ENCODE measurements around the gene TRIM2. TPM values are rescaled to one million over a fixed set of nuclear protein-coding genes. Genes with fewer than 3 reads are reported as not detected.

Gene TRIM2
- total and polyA plus RNA-seq, 10 of the 15 experiments (the other 5 are each of a cell fraction or from before 2014, with no cell fraction given), result 0.06 to 0.19 (median 0.15) TPM; not detected in 3

GRCh38 chr4:153166716-153167501 lies 37.3 kb upstream of the TRIM2 start:
- no peak overlapping the region for H3K9ac ChIP-seq (ENCODE audit: control insufficient read depth, insufficient read depth, low read length)
- in situ Hi-C loops (cut with MboI) (no loop called here), intact Hi-C loops (cut with micrococcal nuclease; ENCODE audit: unreplicated experiment) (no loop called here)
- H3K4me2 ChIP-seq (ENCODE audit: control insufficient read depth, insufficient read depth), result no peak overlapping the region
- H3K4me3 ChIP-seq, result no peak overlapping the region
- H3K36me3 ChIP-seq (ENCODE audit: control insufficient read depth in 2 of 2, insufficient read depth in 2 of 2, low read length in 1 of 2), result no peaks in the 10 kb centered on the region
- ChIA-PET POLR2A (no interaction called here), RAD21 (ENCODE audit: unreplicated experiment) (no interaction called here), CTCF (no interaction called here), SMC1A (ENCODE audit: uncharacterized antibody, unreplicated experiment) (no interaction called here)
- no peaks in the 10 kb centered on the region for H3K4me1 ChIP-seq (ENCODE audit: control insufficient read depth, insufficient read depth, low read length)
- 43% methylated on average over 5 of the region's 5 CpGs for WGBS (ENCODE audit: insufficient coverage, insufficient replicate concordance, low lambda C conversion rate, missing lambda C conversion rate)
- H2AFZ ChIP-seq (ENCODE audit: control insufficient read depth, low read depth, low read length), result no peak overlapping the region
- TF ChIP-seq MTA2 (IDR thresholded peaks at IDR 0.05; ENCODE audit: low read depth), result no peak
- no peak for TF ChIP-seq NFYA (IDR thresholded peaks at IDR 0.05; ENCODE audit: borderline replicate concordance, low read depth, low read length)
- TF ChIP-seq GATAD2B (conservative IDR thresholded peaks at IDR 0.05; ENCODE audit: low read depth), result no peak
- TF ChIP-seq ZZZ3 (IDR thresholded peaks at IDR 0.05; ENCODE audit: control insufficient read depth, insufficient read length, low read depth), result no peak
- no peak for TF ChIP-seq SMARCA5 (IDR thresholded peaks at IDR 0.05)
- no peak for TF ChIP-seq JUND (IDR thresholded peaks at IDR 0.05; ENCODE audit: low read depth, low read length)
- TF ChIP-seq SIN3A (IDR thresholded peaks at IDR 0.05; ENCODE audit: low read depth, low read length), result no peak
- no peak for TF ChIP-seq CBFB (IDR thresholded peaks at IDR 0.05; ENCODE audit: low read depth)
- no peak for TF ChIP-seq BHLHE40 (IDR thresholded peaks at IDR 0.05; ENCODE audit: borderline replicate concordance in 1 of 2, low read depth in 2 of 2, low read length in 1 of 2)
- TF ChIP-seq, protein P1, sequence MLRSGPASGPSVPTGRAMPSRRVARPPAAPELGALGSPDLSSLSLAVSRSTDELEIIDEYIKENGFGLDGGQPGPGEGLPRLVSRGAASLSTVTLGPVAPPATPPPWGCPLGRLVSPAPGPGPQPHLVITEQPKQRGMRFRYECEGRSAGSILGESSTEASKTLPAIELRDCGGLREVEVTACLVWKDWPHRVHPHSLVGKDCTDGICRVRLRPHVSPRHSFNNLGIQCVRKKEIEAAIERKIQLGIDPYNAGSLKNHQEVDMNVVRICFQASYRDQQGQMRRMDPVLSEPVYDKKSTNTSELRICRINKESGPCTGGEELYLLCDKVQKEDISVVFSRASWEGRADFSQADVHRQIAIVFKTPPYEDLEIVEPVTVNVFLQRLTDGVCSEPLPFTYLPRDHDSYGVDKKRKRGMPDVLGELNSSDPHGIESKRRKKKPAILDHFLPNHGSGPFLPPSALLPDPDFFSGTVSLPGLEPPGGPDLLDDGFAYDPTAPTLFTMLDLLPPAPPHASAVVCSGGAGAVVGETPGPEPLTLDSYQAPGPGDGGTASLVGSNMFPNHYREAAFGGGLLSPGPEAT (IDR thresholded peaks at IDR 0.05; ENCODE audit: low read depth), result no peak
- TF ChIP-seq, protein P2, sequence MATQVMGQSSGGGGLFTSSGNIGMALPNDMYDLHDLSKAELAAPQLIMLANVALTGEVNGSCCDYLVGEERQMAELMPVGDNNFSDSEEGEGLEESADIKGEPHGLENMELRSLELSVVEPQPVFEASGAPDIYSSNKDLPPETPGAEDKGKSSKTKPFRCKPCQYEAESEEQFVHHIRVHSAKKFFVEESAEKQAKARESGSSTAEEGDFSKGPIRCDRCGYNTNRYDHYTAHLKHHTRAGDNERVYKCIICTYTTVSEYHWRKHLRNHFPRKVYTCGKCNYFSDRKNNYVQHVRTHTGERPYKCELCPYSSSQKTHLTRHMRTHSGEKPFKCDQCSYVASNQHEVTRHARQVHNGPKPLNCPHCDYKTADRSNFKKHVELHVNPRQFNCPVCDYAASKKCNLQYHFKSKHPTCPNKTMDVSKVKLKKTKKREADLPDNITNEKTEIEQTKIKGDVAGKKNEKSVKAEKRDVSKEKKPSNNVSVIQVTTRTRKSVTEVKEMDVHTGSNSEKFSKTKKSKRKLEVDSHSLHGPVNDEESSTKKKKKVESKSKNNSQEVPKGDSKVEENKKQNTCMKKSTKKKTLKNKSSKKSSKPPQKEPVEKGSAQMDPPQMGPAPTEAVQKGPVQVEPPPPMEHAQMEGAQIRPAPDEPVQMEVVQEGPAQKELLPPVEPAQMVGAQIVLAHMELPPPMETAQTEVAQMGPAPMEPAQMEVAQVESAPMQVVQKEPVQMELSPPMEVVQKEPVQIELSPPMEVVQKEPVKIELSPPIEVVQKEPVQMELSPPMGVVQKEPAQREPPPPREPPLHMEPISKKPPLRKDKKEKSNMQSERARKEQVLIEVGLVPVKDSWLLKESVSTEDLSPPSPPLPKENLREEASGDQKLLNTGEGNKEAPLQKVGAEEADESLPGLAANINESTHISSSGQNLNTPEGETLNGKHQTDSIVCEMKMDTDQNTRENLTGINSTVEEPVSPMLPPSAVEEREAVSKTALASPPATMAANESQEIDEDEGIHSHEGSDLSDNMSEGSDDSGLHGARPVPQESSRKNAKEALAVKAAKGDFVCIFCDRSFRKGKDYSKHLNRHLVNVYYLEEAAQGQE (IDR thresholded peaks at IDR 0.05; ENCODE audit: low read depth, low read length), result no peak
- TF ChIP-seq KLF5 (IDR thresholded peaks at IDR 0.05; ENCODE audit: partially characterized antibody), result no peak
- no peak for TF ChIP-seq SMAD1 (IDR thresholded peaks at IDR 0.05; ENCODE audit: low read depth, partially characterized antibody)
- TF ChIP-seq KAT2A (conservative IDR thresholded peaks at IDR 0.05; ENCODE audit: control insufficient read depth, low read depth, low read length), result no peak
- no peak for TF ChIP-seq IKZF1 (conservative IDR thresholded peaks at IDR 0.05)
- TF ChIP-seq TCF3 (IDR thresholded peaks at IDR 0.05; ENCODE audit: borderline replicate concordance, insufficient read depth, low read depth, low read length), result no peak
- TF ChIP-seq ZSCAN29 (IDR thresholded peaks at IDR 0.05), result no peak
- H4K20me1 ChIP-seq (ENCODE audit: control insufficient read depth, insufficient read depth), result no peaks in the 10 kb centered on the region
- H3K27me3 ChIP-seq (replicated peaks in 1 of 2; ENCODE audit: control insufficient read depth in 2 of 2, insufficient read depth in 2 of 2, low read length in 1 of 2), result no peaks in the 10 kb centered on the region; a peak in 1 of 4 replicates
- DNase-seq (ENCODE audit: low read depth, low spot score) (no peak), ATAC-seq (no peak), FAIRE-seq (no peak)
- H3K79me2 ChIP-seq (ENCODE audit: control insufficient read depth, insufficient read depth, low read length), result no peaks in the 10 kb centered on the region
- no TSS peak for BruUV-seq (replicated peaks)
- H3K27ac ChIP-seq (ENCODE audit: control insufficient read depth, insufficient read depth), result no peak overlapping the region
- H3K9me3 ChIP-seq (replicated peaks; ENCODE audit: control insufficient read depth, insufficient read depth, low read length), result no peaks in the 10 kb centered on the region
